ENCODE measurements around the gene KIF21B.
"Not testable (repeated sequence)": the region's sequence is repeated elsewhere in the genome, so short reads cannot be mapped to it uniquely, and the experiment has no call there.

The KIF21B gene

GRCh38 chr1:200963076-200963475, 60.4 kb downstream of the KIF21B start:
- H3K9me3 ChIP-seq (ENCODE audit: control insufficient read depth, insufficient read depth, low read length) = no peaks in the 10 kb centered on the region
- H3K4me3 ChIP-seq (ENCODE audit: low read length) = no peak overlapping the region
- WGBS (ENCODE audit: insufficient coverage, insufficient read length) = no CpG with 5 or more reads among the region's 2 CpGs
- H3K36me3 ChIP-seq (ENCODE audit: control insufficient read depth, insufficient read depth, low read length) = no peaks in the 10 kb centered on the region
- H3K4me1 ChIP-seq (ENCODE audit: control insufficient read depth, insufficient read depth, low read length) = no peaks in the 10 kb centered on the region
- no peak overlapping the region for H3K27ac ChIP-seq (ENCODE audit: low read length)
- no peaks in the 10 kb centered on the region for H3K27me3 ChIP-seq (ENCODE audit: control insufficient read depth, insufficient read depth, low read length)
- no peak for DNase-seq (ENCODE audit: low read depth, low spot score)

DNA sequence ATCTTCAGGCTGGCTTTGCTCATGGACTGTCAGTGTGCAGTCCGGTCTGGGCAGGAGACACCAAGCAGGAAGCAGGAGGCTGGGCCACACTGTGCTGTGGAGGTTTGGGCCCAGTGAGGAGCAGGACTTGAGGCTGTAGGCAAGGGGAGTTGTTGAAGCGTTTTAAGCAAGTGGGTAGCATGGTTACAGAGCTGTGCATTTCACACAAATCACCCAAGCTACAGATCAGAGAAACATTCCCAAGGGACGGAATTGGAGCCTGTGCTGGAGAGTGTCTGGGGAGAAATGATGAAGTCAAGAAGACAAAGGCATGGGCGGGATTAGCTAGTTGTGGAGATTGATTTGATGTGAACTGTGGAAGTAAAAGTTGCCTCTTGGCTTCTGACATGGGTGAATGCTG, 60.9 kb downstream of the KIF21B start:
- Histone ChIP-seq H3K27ac (ENCODE audit: low read length) (no peak overlapping the region), H3K4me1 (ENCODE audit: control insufficient read depth, insufficient read depth, low read length) (no peaks in the 10 kb centered on the region), H3K9me3 (ENCODE audit: control insufficient read depth, insufficient read depth, low read length) (no peaks in the 10 kb centered on the region), H3K27me3 (ENCODE audit: control insufficient read depth, insufficient read depth, low read length) (no peaks in the 10 kb centered on the region), H3K4me3 (ENCODE audit: low read length) (no peak overlapping the region), H3K36me3 (ENCODE audit: control insufficient read depth, insufficient read depth, low read length) (no peaks in the 10 kb centered on the region)
- no CpG with 5 or more reads among the region's 4 CpGs for WGBS (ENCODE audit: insufficient coverage, insufficient read length)
- DNase-seq (ENCODE audit: low read depth, low spot score) = no peak

DNA sequence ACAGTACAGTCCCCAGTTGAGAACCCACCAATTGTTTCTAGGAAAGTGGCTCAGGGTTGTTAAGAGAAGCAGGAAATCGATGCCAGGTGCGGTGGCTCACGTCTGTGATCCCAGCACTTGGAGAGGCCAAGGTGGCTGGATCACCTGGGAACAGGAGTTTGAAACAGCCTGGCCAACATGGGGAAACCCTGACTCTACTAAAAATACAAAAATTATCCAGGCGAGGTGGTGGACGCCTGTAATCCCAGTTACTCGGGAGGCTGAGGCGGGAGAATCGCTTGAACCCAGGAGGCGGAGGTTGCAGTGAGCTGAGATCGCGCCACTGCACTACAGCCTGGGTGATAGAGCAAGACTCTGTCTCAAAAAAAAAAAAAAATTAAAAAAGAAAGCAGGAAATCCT, 61.4 kb downstream of the KIF21B start:
- H3K36me3 ChIP-seq (ENCODE audit: control insufficient read depth, insufficient read depth, low read length); H3K9me3 ChIP-seq (ENCODE audit: control insufficient read depth, insufficient read depth, low read length); H3K4me3 ChIP-seq (ENCODE audit: low read length); H3K27ac ChIP-seq (ENCODE audit: low read length); DNase-seq (ENCODE audit: low read depth, low spot score); H3K4me1 ChIP-seq (ENCODE audit: control insufficient read depth, insufficient read depth, low read length); H3K27me3 ChIP-seq (ENCODE audit: control insufficient read depth, insufficient read depth, low read length): not testable (repeated sequence)
- WGBS (ENCODE audit: insufficient coverage, insufficient read length) = no CpG with 5 or more reads among the region's 11 CpGs

GRCh38 chr1:200960948-200961340, 62.6 kb downstream of the KIF21B start:
- DNase-seq (ENCODE audit: low read depth, low spot score) = no peak
- Histone ChIP-seq H3K4me3 (ENCODE audit: low read length) (no peak overlapping the region), H3K9me3 (ENCODE audit: control insufficient read depth, insufficient read depth, low read length) (no peaks in the 10 kb centered on the region), H3K27me3 (ENCODE audit: control insufficient read depth, insufficient read depth, low read length) (no peaks in the 10 kb centered on the region), H3K36me3 (ENCODE audit: control insufficient read depth, insufficient read depth, low read length) (no peaks in the 10 kb centered on the region), H3K27ac (ENCODE audit: low read length) (no peak overlapping the region), H3K4me1 (ENCODE audit: control insufficient read depth, insufficient read depth, low read length) (no peaks in the 10 kb centered on the region)
- no CpG with 5 or more reads among the region's 4 CpGs for whole genome bisulfite sequencing (ENCODE audit: insufficient coverage, insufficient read length)

DNA sequence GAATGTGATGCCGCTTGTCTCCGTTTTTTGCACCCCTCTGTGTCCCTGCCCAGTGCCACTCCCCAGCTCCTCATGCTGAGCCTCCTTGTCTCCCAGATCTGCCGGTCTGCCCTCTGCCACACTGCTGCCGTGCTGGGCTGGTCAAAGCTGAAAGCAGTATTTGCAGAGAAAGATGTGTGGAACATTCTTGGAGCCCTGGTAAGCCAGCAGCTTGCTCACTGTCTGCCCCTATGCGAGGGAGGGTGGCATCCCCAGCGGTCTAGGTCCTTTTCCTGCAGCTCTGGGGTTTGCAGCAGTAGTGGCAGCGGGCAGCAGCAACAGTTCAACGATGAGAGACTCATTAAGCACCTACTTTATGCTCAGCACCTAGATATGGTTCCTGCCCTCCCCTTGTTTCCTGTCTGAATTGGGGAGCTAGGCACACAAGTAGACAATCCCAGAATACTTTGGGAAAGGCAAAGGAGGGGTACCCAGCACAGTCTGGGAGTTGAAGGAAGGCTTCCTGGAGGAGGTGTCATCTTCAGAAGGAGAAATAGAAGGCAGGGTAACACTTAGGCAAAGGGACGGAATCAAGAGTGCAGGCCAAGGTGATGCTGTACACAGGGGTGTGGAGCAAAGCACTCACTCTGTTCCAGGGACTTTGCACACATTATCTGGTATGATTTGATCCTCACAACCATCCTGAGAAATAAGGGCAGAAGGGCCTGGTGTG, 63.1 kb downstream of the KIF21B start:
- H3K9me3 ChIP-seq (ENCODE audit: control insufficient read depth, insufficient read depth, low read length) = no peaks in the 10 kb centered on the region
- H3K27me3 ChIP-seq (ENCODE audit: control insufficient read depth, insufficient read depth, low read length) = no peaks in the 10 kb centered on the region
- WGBS (ENCODE audit: insufficient coverage, insufficient read length) = no CpG with 5 or more reads among the region's 9 CpGs

GRCh38 chr1:200959411-200959921, 64.0 kb downstream of the KIF21B start:
- no CpG with 5 or more reads among the region's 15 CpGs for WGBS (ENCODE audit: insufficient coverage, insufficient read length)

More for the DNA sequence above, 63.1 kb downstream of the KIF21B start:
- no peak for DNase-seq (ENCODE audit: low read depth, low spot score)
- H3K4me3 ChIP-seq (ENCODE audit: low read length) = no peak overlapping the region
- no peaks in the 10 kb centered on the region for H3K4me1 ChIP-seq (ENCODE audit: control insufficient read depth, insufficient read depth, low read length)
- no peaks in the 10 kb centered on the region for H3K36me3 ChIP-seq (ENCODE audit: control insufficient read depth, insufficient read depth, low read length)
- H3K27ac ChIP-seq (ENCODE audit: low read length) = no peak overlapping the region

GRCh38 chr1:200958597-200958996, 64.9 kb downstream of the KIF21B start:
- no CpG with 5 or more reads among the region's 11 CpGs for WGBS (ENCODE audit: insufficient coverage, insufficient read length)

More at GRCh38 chr1:200959411-200959921, 64.0 kb downstream of the KIF21B start:
- no peaks in the 10 kb centered on the region for H3K27me3 ChIP-seq (ENCODE audit: control insufficient read depth, insufficient read depth, low read length)
- no peaks in the 10 kb centered on the region for H3K9me3 ChIP-seq (ENCODE audit: control insufficient read depth, insufficient read depth, low read length)
- H3K4me1 ChIP-seq (ENCODE audit: control insufficient read depth, insufficient read depth, low read length) = no peaks in the 10 kb centered on the region
- H3K36me3 ChIP-seq (ENCODE audit: control insufficient read depth, insufficient read depth, low read length) = no peaks in the 10 kb centered on the region
- no peak overlapping the region for H3K27ac ChIP-seq (ENCODE audit: low read length)
- no peak for DNase-seq (ENCODE audit: low read depth, low spot score)
- H3K4me3 ChIP-seq (ENCODE audit: low read length) = no peak overlapping the region

DNA sequence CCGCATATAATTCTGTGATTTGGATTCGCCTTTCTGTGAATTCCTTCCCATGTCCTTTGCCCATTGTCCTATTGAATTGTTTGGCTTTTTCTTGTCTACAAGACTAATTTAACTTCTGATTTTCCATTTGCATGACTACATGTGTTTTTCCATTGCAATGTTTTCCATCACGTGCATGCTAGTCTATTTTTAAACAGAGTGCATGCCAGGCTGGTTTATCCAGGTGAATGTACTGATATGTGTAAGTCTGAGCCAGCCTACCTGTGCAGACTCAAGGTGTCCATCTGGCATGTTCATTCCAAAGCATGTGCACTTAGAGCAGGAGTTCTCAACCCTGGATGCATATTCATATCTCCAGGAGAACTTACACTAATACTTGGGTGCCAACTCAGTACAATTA, 69.1 kb downstream of the KIF21B start:
- no peaks in the 10 kb centered on the region for H3K27me3 ChIP-seq (ENCODE audit: control insufficient read depth, insufficient read depth, low read length)
- H3K27ac ChIP-seq (ENCODE audit: low read length) = no peak overlapping the region
- no peaks in the 10 kb centered on the region for H3K9me3 ChIP-seq (ENCODE audit: control insufficient read depth, insufficient read depth, low read length)
- H3K4me1 ChIP-seq (ENCODE audit: control insufficient read depth, insufficient read depth, low read length) = no peaks in the 10 kb centered on the region
- no peaks in the 10 kb centered on the region for H3K36me3 ChIP-seq (ENCODE audit: control insufficient read depth, insufficient read depth, low read length)
- no CpG with 5 or more reads among the region's 3 CpGs for WGBS (ENCODE audit: insufficient coverage, insufficient read length)
- H3K4me3 ChIP-seq (ENCODE audit: low read length) = no peak overlapping the region
- DNase-seq (ENCODE audit: low read depth, low spot score) = no peak

More at GRCh38 chr1:200958597-200958996, 64.9 kb downstream of the KIF21B start:
- Histone ChIP-seq H3K27me3 (ENCODE audit: control insufficient read depth, insufficient read depth, low read length) (no peaks in the 10 kb centered on the region), H3K36me3 (ENCODE audit: control insufficient read depth, insufficient read depth, low read length) (no peaks in the 10 kb centered on the region), H3K9me3 (ENCODE audit: control insufficient read depth, insufficient read depth, low read length) (no peaks in the 10 kb centered on the region), H3K4me1 (ENCODE audit: control insufficient read depth, insufficient read depth, low read length) (no peaks in the 10 kb centered on the region), H3K4me3 (ENCODE audit: low read length) (no peak overlapping the region), H3K27ac (ENCODE audit: low read length) (no peak overlapping the region)
- DNase-seq (ENCODE audit: low read depth, low spot score) = no peak

DNA sequence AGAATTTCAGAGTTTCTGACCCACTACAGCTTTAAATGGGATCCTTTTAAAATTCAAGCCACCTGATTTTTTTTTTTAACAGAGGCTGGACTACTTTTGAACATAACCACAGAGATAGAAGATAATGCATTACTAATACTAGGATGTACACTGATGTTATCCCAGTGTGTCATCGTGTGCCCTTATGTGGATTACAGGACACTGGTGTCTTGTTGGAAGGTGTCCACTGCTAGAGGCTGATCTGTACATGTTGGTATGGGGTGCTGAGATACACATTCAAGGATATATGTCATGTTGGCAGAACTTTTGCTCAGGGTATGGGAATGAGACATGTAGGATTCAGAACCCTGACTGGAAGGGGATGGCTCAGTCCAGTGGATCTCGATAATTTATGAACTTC, 72.5 kb downstream of the KIF21B start:
- no CpG with 5 or more reads among the region's 2 CpGs for WGBS (ENCODE audit: insufficient coverage, insufficient read length)

GRCh38 chr1:200949626-200950025, 73.9 kb downstream of the KIF21B start:
- no peak for DNase-seq (ENCODE audit: low read depth, low spot score)
- Histone ChIP-seq H3K9me3 (ENCODE audit: control insufficient read depth, insufficient read depth, low read length) (no peaks in the 10 kb centered on the region), H3K27ac (ENCODE audit: low read length) (no peak overlapping the region), H3K4me3 (ENCODE audit: low read length) (no peak overlapping the region), H3K36me3 (ENCODE audit: control insufficient read depth, insufficient read depth, low read length) (no peaks in the 10 kb centered on the region), H3K27me3 (ENCODE audit: control insufficient read depth, insufficient read depth, low read length) (no peaks in the 10 kb centered on the region), H3K4me1 (ENCODE audit: control insufficient read depth, insufficient read depth, low read length) (no peaks in the 10 kb centered on the region)
- no CpG with 5 or more reads among the region's 8 CpGs for WGBS (ENCODE audit: insufficient coverage, insufficient read length)

More for the DNA sequence above, 72.5 kb downstream of the KIF21B start:
- Histone ChIP-seq H3K27me3 (ENCODE audit: control insufficient read depth, insufficient read depth, low read length) (no peaks in the 10 kb centered on the region), H3K4me1 (ENCODE audit: control insufficient read depth, insufficient read depth, low read length) (no peaks in the 10 kb centered on the region), H3K27ac (ENCODE audit: low read length) (no peak overlapping the region), H3K4me3 (ENCODE audit: low read length) (no peak overlapping the region), H3K9me3 (ENCODE audit: control insufficient read depth, insufficient read depth, low read length) (no peaks in the 10 kb centered on the region), H3K36me3 (ENCODE audit: control insufficient read depth, insufficient read depth, low read length) (no peaks in the 10 kb centered on the region)
- DNase-seq (ENCODE audit: low read depth, low spot score) = no peak

DNA sequence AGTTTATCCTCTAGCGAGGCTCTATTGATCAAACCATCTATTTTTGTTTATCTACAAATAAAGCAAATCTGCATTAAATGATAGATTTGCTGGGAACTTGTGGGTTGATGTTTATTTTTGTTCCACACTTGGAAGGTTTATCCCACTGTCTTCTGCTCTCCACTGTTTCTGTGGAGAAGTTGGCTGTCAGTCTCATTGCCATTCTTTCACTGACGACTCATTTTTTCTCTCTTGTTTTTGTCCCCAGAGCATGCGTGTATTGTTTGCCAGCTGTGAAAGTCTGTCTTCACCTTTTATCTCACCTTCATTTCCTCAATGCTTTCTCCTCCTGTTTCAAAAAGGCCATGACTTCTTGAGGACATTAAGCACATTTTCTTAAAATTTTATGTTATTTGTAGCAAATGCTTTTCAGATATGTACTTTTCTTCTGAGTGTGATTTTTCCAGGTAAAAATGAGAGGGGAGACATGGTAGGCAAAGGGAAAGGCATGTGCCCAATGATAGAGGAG, 76.4 kb downstream of the KIF21B start:
- WGBS (ENCODE audit: insufficient coverage, insufficient read length) = no CpG with 5 or more reads among the region's 3 CpGs

More for the DNA sequence above, 76.4 kb downstream of the KIF21B start:
- Histone ChIP-seq H3K27me3 (ENCODE audit: control insufficient read depth, insufficient read depth, low read length) (no peaks in the 10 kb centered on the region), H3K9me3 (ENCODE audit: control insufficient read depth, insufficient read depth, low read length) (no peaks in the 10 kb centered on the region), H3K4me1 (ENCODE audit: control insufficient read depth, insufficient read depth, low read length) (no peaks in the 10 kb centered on the region), H3K4me3 (ENCODE audit: low read length) (no peak overlapping the region), H3K36me3 (ENCODE audit: control insufficient read depth, insufficient read depth, low read length) (no peaks in the 10 kb centered on the region), H3K27ac (ENCODE audit: low read length) (no peak overlapping the region)
- no peak for DNase-seq (ENCODE audit: low read depth, low spot score)

Measured in iPS DF 6.9 (cell line).